ENCODE results near the gene TIMP2. TPM values are rescaled to one million over a fixed set of nuclear protein-coding genes. Genes with fewer than 3 reads are reported as not detected.

Gene TIMP2
- total RNA-seq, 4 donors from 2014 or later, result 32.2 to 70.7 (median 54.6) TPM

GRCh38 chr17:78939615-78940014 lies 14.4 kb upstream of the TIMP2 start:
- DNase-seq, result no peak

GRCh38 chr17:78937561-78937960 lies 12.4 kb upstream of the TIMP2 start:
- Histone ChIP-seq H3K4me3 (no peak overlapping the region), H3K27me3 (no peaks in the 10 kb centered on the region), H3K9me3 (no peaks in the 10 kb centered on the region), H3K36me3 (no peaks in the 10 kb centered on the region), H3K27ac (no peak overlapping the region), H3K4me1 (peaks cover 19 to 26% (median 24%) of the 10 kb centered on the region in 4 donors)
- WGBS, 2 donors (ENCODE audit: low coverage in 1 of 2), result 89 to 100% methylated on average over 3 to 11 of the region's 11 CpGs
- DNase-seq, result no peak
- in situ Hi-C loops (cut with MboI; ENCODE audit: low pct_ligation_motif_present in 1 of 4, low pct_unique_long_range_greater_than_20kb in 1 of 4, low sequenced_read_pairs in 3 of 4), result no loop called here
- no peak for TF ChIP-seq POLR2A (IDR thresholded peaks at IDR 0.05)
- no peak for TF ChIP-seq EP300 (IDR thresholded peaks at IDR 0.05; ENCODE audit: low read depth)
- TF ChIP-seq POLR2AphosphoS5 (IDR thresholded peaks at IDR 0.05), result no peak
- intact Hi-C loops (cut with DNase I; ENCODE audit: low total_unique reads), result no loop called here

More at GRCh38 chr17:78939615-78940014, 14.4 kb upstream of the TIMP2 start:
- Histone ChIP-seq H3K9me3 (no peaks in the 10 kb centered on the region), H3K27ac (no peak overlapping the region), H3K36me3 (no peaks in the 10 kb centered on the region), H3K4me3 (no peak overlapping the region), H3K27me3 (no peaks in the 10 kb centered on the region), H3K4me1 (peaks cover 5 to 13% (median 10%) of the 10 kb centered on the region in 4 donors)
- 92% methylated on average over 6 of the region's 6 CpGs; no CpG with 5 or more reads in 1 of the 2 donors for WGBS, 2 donors (ENCODE audit: low coverage in 1 of 2)
- TF ChIP-seq EP300 (IDR thresholded peaks at IDR 0.05; ENCODE audit: low read depth) (no peak), CTCF (IDR thresholded peaks at IDR 0.05) (no peak), POLR2A (IDR thresholded peaks at IDR 0.05) (no peak), POLR2AphosphoS5 (IDR thresholded peaks at IDR 0.05) (no peak)
- intact Hi-C loops (cut with DNase I; ENCODE audit: low total_unique reads), result no loop called here
- in situ Hi-C loops (cut with MboI; ENCODE audit: low pct_ligation_motif_present in 1 of 4, low pct_unique_long_range_greater_than_20kb in 1 of 4, low sequenced_read_pairs in 3 of 4), result no loop called here

- Histone ChIP-seq H3K36me3 (no peaks in the 10 kb centered on the region), H3K4me3 (no peak overlapping the region), H3K4me1 (peaks cover 19 to 26% (median 24%) of the 10 kb centered on the region in 4 donors), H3K27me3 (no peaks in the 10 kb centered on the region), H3K27ac (peak overlapping the region; percentile 82 to 89 (median 88)), H3K9me3 (no peaks in the 10 kb centered on the region)
- intact Hi-C loops (cut with DNase I; ENCODE audit: low total_unique reads), result no loop called here
- peak; percentile 59 for DNase-seq
- in situ Hi-C loops (cut with MboI; ENCODE audit: low pct_ligation_motif_present in 1 of 4, low pct_unique_long_range_greater_than_20kb in 1 of 4, low sequenced_read_pairs in 3 of 4), result no loop called here
- peak; percentile 31 to 75 (median 63) for TF ChIP-seq POLR2AphosphoS5 (IDR thresholded peaks at IDR 0.05)
- no peak for TF ChIP-seq EP300 (IDR thresholded peaks at IDR 0.05; ENCODE audit: low read depth)
- 70% methylated on average over 33 of the region's 33 CpGs; no CpG with 5 or more reads in 1 of the 2 donors for WGBS, 2 donors (ENCODE audit: low coverage in 1 of 2)
Observed at GRCh38 chr17:78935419-78936323, 10.5 kb upstream of the TIMP2 start.

GRCh38 chr17:78934681-78935418 lies 9.7 kb upstream of the TIMP2 start:
- Histone ChIP-seq H3K27ac (peak overlapping the region; percentile 82 to 89 (median 88)), H3K9me3 (no peaks in the 10 kb centered on the region), H3K4me3 (no peak overlapping the region), H3K27me3 (peaks cover 1% of the 10 kb centered on the region), H3K4me1 (peaks cover 19 to 26% (median 24%) of the 10 kb centered on the region in 4 donors), H3K36me3 (no peaks in the 10 kb centered on the region)
- TF ChIP-seq POLR2A (IDR thresholded peaks at IDR 0.05), result no peak
- no peak for TF ChIP-seq EP300 (IDR thresholded peaks at IDR 0.05; ENCODE audit: low read depth)
- no peak for TF ChIP-seq CTCF (IDR thresholded peaks at IDR 0.05)
- no peak for TF ChIP-seq POLR2AphosphoS5 (IDR thresholded peaks at IDR 0.05)
- WGBS, 2 donors (ENCODE audit: low coverage in 1 of 2), result 53 to 76% methylated on average over 2 to 19 of the region's 19 CpGs
- in situ Hi-C loops (cut with MboI; ENCODE audit: low pct_ligation_motif_present in 1 of 4, low pct_unique_long_range_greater_than_20kb in 1 of 4, low sequenced_read_pairs in 3 of 4), result no loop called here
- intact Hi-C loops (cut with DNase I; ENCODE audit: low total_unique reads), result no loop called here
- no peak for DNase-seq
